Kidney epithelial cell (primary cell): ENCODE measurements around the gene MERTK. TPM values are rescaled to one million over a fixed set of nuclear protein-coding genes. Genes with fewer than 3 reads are reported as not detected.

Experiments used
- DNase-seq: peaks from one replicate; pipeline ENCODE4 v3.0.0-alpha.2; 2010; ENCODE audit warnings: low read depth
- H3K27me3 ChIP-seq: 2 replicates; pipeline ENCODE4 v1.6.0; 2011; ENCODE audit warnings: low read length; ENCODE audit not compliant: control insufficient read depth, insufficient read depth
- H3K36me3 ChIP-seq: 2 replicates; pipeline ENCODE4 v1.5.1; 2011; ENCODE audit warnings: low read length; ENCODE audit not compliant: control insufficient read depth, insufficient read depth
- H3K4me3 ChIP-seq: 2 replicates; pipeline ENCODE4 v1.5.1; 2011; ENCODE audit warnings: low read depth, mild to moderate bottlenecking, control low read depth, low read length
- total RNA-seq: library from RNA; depleted of rRNA; stranded (reverse); fragments of >200 nt; gene quantifications from 2 replicates; pipeline ENCODE4 v1.2.3, GENCODE V29; 2015
- TF ChIP-seq, protein P1 (sequence below): IDR thresholded peaks from 2 replicates; pipeline ENCODE4 v1.5.1; 2011; ENCODE audit warnings: mild to moderate bottlenecking, moderate library complexity, low read length, control low read depth, inconsistent platforms; ENCODE audit not compliant: insufficient read depth, poor library complexity, severe bottlenecking

MERTK gene
- total RNA-seq, 1 donor from 2014 or later = 4.1 TPM

DNA sequence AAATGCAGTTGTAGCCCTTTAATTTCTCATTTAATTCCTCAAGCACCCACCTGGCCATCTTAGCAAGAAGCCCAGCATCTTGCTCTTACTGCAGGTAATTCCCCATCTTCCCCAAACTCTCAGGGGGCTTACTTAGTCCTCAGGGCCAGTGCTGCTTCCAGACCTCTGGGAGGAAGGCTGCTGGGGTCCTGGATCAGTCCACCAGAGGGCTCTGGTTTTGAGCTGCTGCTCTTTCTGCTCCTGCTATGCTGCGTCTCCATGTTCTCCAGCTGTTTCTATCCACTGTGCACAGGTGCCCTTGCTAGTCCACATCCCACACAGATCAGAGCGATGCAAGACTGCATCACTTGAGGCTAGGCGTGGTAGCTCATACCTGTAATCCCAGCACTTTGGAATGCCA lies 122.2 kb downstream of the MERTK start:
- Histone ChIP-seq H3K4me3 (no peak overlapping the region), H3K36me3 (no peaks in the 10 kb centered on the region), H3K27me3 (no peaks in the 10 kb centered on the region)
- DNase-seq = no peak
- TF ChIP-seq, protein P1, sequence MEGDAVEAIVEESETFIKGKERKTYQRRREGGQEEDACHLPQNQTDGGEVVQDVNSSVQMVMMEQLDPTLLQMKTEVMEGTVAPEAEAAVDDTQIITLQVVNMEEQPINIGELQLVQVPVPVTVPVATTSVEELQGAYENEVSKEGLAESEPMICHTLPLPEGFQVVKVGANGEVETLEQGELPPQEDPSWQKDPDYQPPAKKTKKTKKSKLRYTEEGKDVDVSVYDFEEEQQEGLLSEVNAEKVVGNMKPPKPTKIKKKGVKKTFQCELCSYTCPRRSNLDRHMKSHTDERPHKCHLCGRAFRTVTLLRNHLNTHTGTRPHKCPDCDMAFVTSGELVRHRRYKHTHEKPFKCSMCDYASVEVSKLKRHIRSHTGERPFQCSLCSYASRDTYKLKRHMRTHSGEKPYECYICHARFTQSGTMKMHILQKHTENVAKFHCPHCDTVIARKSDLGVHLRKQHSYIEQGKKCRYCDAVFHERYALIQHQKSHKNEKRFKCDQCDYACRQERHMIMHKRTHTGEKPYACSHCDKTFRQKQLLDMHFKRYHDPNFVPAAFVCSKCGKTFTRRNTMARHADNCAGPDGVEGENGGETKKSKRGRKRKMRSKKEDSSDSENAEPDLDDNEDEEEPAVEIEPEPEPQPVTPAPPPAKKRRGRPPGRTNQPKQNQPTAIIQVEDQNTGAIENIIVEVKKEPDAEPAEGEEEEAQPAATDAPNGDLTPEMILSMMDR = no peak

DNA sequence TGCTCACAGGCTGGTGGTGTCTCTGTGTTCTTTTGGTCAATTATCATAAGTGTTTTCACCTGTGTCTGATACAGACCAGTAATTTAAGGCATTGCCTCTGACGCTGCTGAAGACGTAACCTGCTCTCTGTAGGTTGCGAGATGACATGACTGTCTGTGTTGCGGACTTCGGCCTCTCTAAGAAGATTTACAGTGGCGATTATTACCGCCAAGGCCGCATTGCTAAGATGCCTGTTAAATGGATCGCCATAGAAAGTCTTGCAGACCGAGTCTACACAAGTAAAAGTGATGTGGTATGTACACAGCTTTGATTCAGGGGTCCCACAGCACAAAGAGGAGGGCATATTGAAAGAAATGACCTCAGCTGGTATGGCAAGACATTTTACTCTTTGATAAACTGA lies 122.9 kb downstream of the MERTK start:
- DNase-seq = no peak
- H3K36me3 ChIP-seq = no peaks in the 10 kb centered on the region
- TF ChIP-seq, protein P1 = no peak

DNA sequence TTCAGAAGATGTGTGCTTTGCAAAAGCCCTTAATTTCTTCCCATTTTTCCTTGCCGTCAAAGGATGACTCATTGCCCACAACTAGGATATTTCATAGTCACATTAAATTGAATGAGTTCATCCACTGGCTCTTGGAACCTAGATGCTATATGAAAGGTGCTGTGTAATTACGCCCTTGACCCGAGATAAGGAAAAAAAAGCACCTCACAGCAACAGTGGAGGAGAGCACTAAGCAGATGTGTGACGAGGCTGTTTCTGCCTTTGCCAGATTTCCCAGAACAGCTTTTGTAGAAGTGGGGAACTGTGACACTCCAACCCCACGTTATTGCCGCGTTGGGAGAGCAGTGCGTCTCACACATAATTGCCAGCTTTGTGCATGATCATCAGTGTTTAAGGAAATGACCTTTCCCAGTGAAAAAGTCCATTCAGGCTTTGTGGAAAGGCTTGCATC lies 123.4 kb downstream of the MERTK start:
- Histone ChIP-seq H3K36me3 (no peaks in the 10 kb centered on the region), H3K4me3 (no peak overlapping the region), H3K27me3 (no peaks in the 10 kb centered on the region)
- TF ChIP-seq, protein P1 = no peak
- no peak for DNase-seq

More for the DNA sequence above, 122.9 kb downstream of the MERTK start:
- no peaks in the 10 kb centered on the region for H3K27me3 ChIP-seq
- H3K4me3 ChIP-seq = no peak overlapping the region

DNA sequence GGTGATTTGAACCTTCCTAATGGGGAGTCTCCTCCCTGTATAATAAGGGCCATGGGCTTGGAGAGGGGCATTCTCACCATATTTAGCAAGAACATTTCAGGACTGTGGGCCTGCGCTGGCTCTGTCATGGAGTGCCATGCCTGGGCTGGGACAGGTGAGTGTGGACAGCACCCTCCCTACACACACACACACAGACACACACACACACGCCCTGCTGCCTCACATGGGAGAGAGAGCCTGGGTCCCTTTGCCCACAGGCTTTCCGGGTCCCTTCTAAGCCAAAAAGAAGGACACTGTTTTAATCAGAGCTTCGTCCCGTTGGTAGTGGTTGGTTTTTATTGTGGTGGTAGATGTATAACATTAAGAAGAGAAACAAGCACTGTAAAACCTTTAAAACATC lies 125.3 kb downstream of the MERTK start:
- H3K27me3 ChIP-seq = no peaks in the 10 kb centered on the region
- TF ChIP-seq, protein P1 = no peak
- H3K4me3 ChIP-seq = no peak overlapping the region
- no peak for DNase-seq
- H3K36me3 ChIP-seq = no peaks in the 10 kb centered on the region

DNA sequence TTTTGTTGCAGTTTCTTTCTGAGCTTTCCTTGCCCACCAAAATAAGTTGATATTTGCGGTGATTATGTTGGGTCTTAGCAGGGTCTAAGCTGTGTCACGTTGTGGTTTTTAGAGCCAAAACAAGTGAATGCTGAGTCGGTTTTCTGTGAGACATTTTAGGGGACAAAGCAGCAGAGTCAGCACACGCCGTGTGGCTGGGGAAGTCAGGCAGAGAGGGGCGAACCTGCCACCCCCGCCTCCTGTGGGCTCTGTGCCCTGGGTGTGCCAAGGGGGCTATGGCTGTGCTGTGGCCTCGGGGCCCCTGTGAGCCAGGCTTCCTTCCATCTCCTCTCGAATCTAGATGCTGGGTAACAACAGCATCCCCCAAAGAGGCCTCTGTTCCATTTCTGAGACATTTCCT lies 125.8 kb downstream of the MERTK start:
- H3K36me3 ChIP-seq = no peaks in the 10 kb centered on the region
- DNase-seq = no peak
- TF ChIP-seq, protein P1 = no peak
- H3K4me3 ChIP-seq = no peak overlapping the region
- no peaks in the 10 kb centered on the region for H3K27me3 ChIP-seq

DNA sequence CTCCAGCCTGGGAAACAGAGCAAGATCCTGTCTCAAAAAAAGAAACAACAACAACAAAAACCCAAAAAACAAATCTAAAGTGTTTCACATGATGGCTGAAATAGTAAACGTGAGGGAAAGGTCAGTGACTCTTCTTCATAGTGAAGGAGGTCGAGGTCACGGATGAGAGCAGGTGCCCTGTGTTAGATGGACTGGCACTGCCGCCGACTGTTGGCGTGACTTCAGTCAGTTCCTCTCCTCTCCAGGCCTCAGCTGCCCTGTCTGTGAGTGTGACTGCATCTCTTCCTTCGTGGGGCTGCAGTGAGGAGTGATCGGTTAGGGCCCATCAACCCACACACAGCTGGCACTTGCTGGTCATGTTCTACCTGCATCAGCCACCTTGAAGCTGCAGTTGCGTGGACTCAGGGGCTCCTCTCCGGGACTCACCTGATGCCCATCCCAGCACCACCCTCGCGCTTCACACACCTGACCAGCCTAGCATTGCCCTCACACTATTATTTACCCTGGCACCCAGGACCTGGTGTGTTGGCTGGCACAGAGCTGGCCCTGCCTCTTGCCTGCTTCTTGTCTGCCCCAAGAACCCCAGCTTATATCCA lies 126.6 kb downstream of the MERTK start:
- H3K36me3 ChIP-seq = no peaks in the 10 kb centered on the region
- DNase-seq = no peak
- no peaks in the 10 kb centered on the region for H3K27me3 ChIP-seq
- TF ChIP-seq, protein P1 = no peak
- no peak overlapping the region for H3K4me3 ChIP-seq
